Measurements from ENCODE around the gene NXPH1.

- TF ChIP-seq CTCF (IDR thresholded peaks at IDR 0.05) (no peak), POLR2A (IDR thresholded peaks at IDR 0.05) (no peak)
Observed at GRCh38 chr7:8408871-8409270, 24.5 kb upstream of the NXPH1 start.

All from testis (tissue), 2 donors.